Cardiac muscle cell (in vitro differentiated cells and primary cell): ENCODE data around the gene SPDYE18. TPM values are rescaled to one million over a fixed set of nuclear protein-coding genes. Genes with fewer than 3 reads are reported as not detected.

ENCODE experiments used
- polyA plus RNA-seq: library from polyadenylated mRNA; unstranded; fragments of >200 nt; fragmentation: Nextera tagmentation; extraction: Ambion mirVana; gene quantifications from 2 replicates; pipeline ENCODE4 v1.2.1, GENCODE V29; 2016
- total RNA-seq: library from RNA; depleted of rRNA; stranded (reverse); fragments of >200 nt; gene quantifications from 2 replicates; pipeline ENCODE4 v1.2.3, GENCODE V29; 2016

Gene SPDYE18
- total and polyA plus RNA-seq, 2 experiments from 2014 or later: 0.27 to 0.40 TPM

Other genes with a start within 250 kb of the SPDYE18 start
- gene SPDYE17, start 30.2 kb downstream of the SPDYE18 start, total RNA-seq: not detected in 2 replicates
- not detected in 2 replicates for gene SPDYE17, start 30.2 kb downstream of the SPDYE18 start, polyA plus RNA-seq
- 3.0 and 13.6 TPM in 2 replicates for gene CCDC146, start 60.1 kb upstream of the SPDYE18 start, total RNA-seq
- 3.6 and 5.9 TPM in 2 replicates for gene CCDC146, start 60.1 kb upstream of the SPDYE18 start, polyA plus RNA-seq
- 0.14 and 0.51 TPM in 2 replicates for gene FGL2, start 137.3 kb upstream of the SPDYE18 start, total RNA-seq
- 0.10 and 0.13 TPM in 2 replicates for gene FGL2, start 137.3 kb upstream of the SPDYE18 start, polyA plus RNA-seq